IPS-18c (cell line): ENCODE data around the gene PAK6.

Experiments used
- H3K4me3 ChIP-seq: 2 replicates; pipeline ENCODE4 v1.7.0; 2013; ENCODE audit warnings: low read depth, mild to moderate bottlenecking, low read length, moderate library complexity; ENCODE audit not compliant: insufficient read depth
- H3K9me3 ChIP-seq: one replicate; pipeline ENCODE4 v1.6.1; 2013; ENCODE audit warnings: mild to moderate bottlenecking, low read length, moderate library complexity; ENCODE audit not compliant: control insufficient read depth, insufficient read depth

PAK6 gene

GRCh38 chr15:40239404-40239692 is 485 bp downstream of the PAK6 start:
- H3K4me3 ChIP-seq, result peak overlapping the region; percentile 37
- H3K9me3 ChIP-seq, result no peaks in the 10 kb centered on the region

- H3K9me3 ChIP-seq, result no peaks in the 10 kb centered on the region
- H3K4me3 ChIP-seq, result peak overlapping the region; percentile 37; the same call in 1 of the 2 replicates
These were observed 1.1 kb downstream of the PAK6 start for GRCh38 chr15:40239693-40240618.

- Histone ChIP-seq H3K4me3 (no peak overlapping the region), H3K9me3 (no peaks in the 10 kb centered on the region)
These were observed 1.9 kb downstream of the PAK6 start for GRCh38 chr15:40240619-40241221.

GRCh38 chr15:40241269-40242212 is 2.7 kb downstream of the PAK6 start:
- no peak overlapping the region for H3K4me3 ChIP-seq
- no peaks in the 10 kb centered on the region for H3K9me3 ChIP-seq

- Histone ChIP-seq H3K9me3 (no peaks in the 10 kb centered on the region), H3K4me3 (no peak overlapping the region)
These were observed 3.3 kb downstream of the PAK6 start for GRCh38 chr15:40242213-40242599.

GRCh38 chr15:40242601-40243000 is 3.7 kb downstream of the PAK6 start:
- H3K4me3 ChIP-seq, result no peak overlapping the region
- no peaks in the 10 kb centered on the region for H3K9me3 ChIP-seq

GRCh38 chr15:40243126-40243810 is 4.4 kb downstream of the PAK6 start:
- Histone ChIP-seq H3K9me3 (no peaks in the 10 kb centered on the region), H3K4me3 (no peak overlapping the region)

GRCh38 chr15:40244961-40245523 is 6.2 kb downstream of the PAK6 start:
- H3K4me3 ChIP-seq, result no peak overlapping the region

GRCh38 chr15:40245666-40246450 is 7.0 kb downstream of the PAK6 start:
- no peaks in the 10 kb centered on the region for H3K9me3 ChIP-seq

More at GRCh38 chr15:40244961-40245523, 6.2 kb downstream of the PAK6 start:
- no peaks in the 10 kb centered on the region for H3K9me3 ChIP-seq

GRCh38 chr15:40246496-40247280 is 7.8 kb downstream of the PAK6 start:
- no peaks in the 10 kb centered on the region for H3K9me3 ChIP-seq

More at GRCh38 chr15:40245666-40246450, 7.0 kb downstream of the PAK6 start:
- H3K4me3 ChIP-seq, result no peak overlapping the region

GRCh38 chr15:40247406-40247971 is 8.6 kb downstream of the PAK6 start:
- no peak overlapping the region for H3K4me3 ChIP-seq
- H3K9me3 ChIP-seq, result no peaks in the 10 kb centered on the region

More at GRCh38 chr15:40246496-40247280, 7.8 kb downstream of the PAK6 start:
- H3K4me3 ChIP-seq, result no peak overlapping the region

- no peak overlapping the region for H3K4me3 ChIP-seq
- no peaks in the 10 kb centered on the region for H3K9me3 ChIP-seq
These were observed 9.3 kb downstream of the PAK6 start for GRCh38 chr15:40248006-40248783.

GRCh38 chr15:40249477-40250303 is 10.8 kb downstream of the PAK6 start:
- Histone ChIP-seq H3K9me3 (no peaks in the 10 kb centered on the region), H3K4me3 (no peak overlapping the region)

GRCh38 chr15:40250304-40250656 is 11.4 kb downstream of the PAK6 start:
- H3K9me3 ChIP-seq, result no peaks in the 10 kb centered on the region
- H3K4me3 ChIP-seq, result no peak overlapping the region
